Vein endothelial cell (primary cell): Measurements from ENCODE around the gene STT3B. TPM values are rescaled to one million over a fixed set of nuclear protein-coding genes. Genes with fewer than 3 reads are reported as not detected.

Experiments used
- total RNA-seq: library from RNA; depleted of rRNA; stranded (reverse); fragments of >200 nt; gene quantifications from 2 replicates; pipeline ENCODE4 v1.2.3, GENCODE V29; 2012

The STT3B gene
- 141 and 174 TPM in 2 replicates for total RNA-seq

GRCh38 chr3:31532587-31533168 lies at the start of gene STT3B:
Gene STT3B, plus strand, starts transcription at chr3:31532925. Its CDS starts 74 bp downstream, at chr3:31532999.

